CD4-positive, alpha-beta memory T cell (primary cell): ENCODE results near the gene POLR1C. TPM values are rescaled to one million over a fixed set of nuclear protein-coding genes. Genes with fewer than 3 reads are reported as not detected.

Source experiments
- CTCF ChIA-PET: fragments of 350-600 bp; sonication (Branson Sonifier 250); formaldehyde crosslinking; loops from one replicate; lab custom pipeline; 2021; ENCODE audit warnings: inconsistent platforms; ENCODE audit not compliant: partially characterized antibody; lab: Charles Lee
- POLR2A ChIA-PET: fragments of 350-600 bp; sonication (Branson Sonifier 250); formaldehyde crosslinking; loops from one replicate; lab custom pipeline; 2021; ENCODE audit not compliant: partially characterized antibody; lab: Charles Lee
- DNase-seq, 5 donors: peaks; one replicate each; pipeline versions ENCODE4 v3.0.0 to v3.0.0-alpha.2; 2020 to 2022; ENCODE audit warnings: mixed read lengths in 1 of 5
- H3K27ac ChIP-seq: one replicate; pipeline ENCODE4 v1.7.0; 2013; ENCODE audit warnings: low read depth, low read length
- H3K27me3 ChIP-seq: 2 replicates; pipeline ENCODE4 v1.7.0; 2013; ENCODE audit warnings: mild to moderate bottlenecking, low read length, moderate library complexity; ENCODE audit not compliant: insufficient read depth
- H3K36me3 ChIP-seq: 2 replicates; pipeline ENCODE4 v1.7.0; 2013; ENCODE audit warnings: mild to moderate bottlenecking, low read length, moderate library complexity; ENCODE audit not compliant: insufficient read depth
- H3K4me1 ChIP-seq: 2 replicates; pipeline ENCODE4 v1.7.0; 2013; ENCODE audit warnings: mild to moderate bottlenecking, low read length, moderate library complexity; ENCODE audit not compliant: insufficient read depth
- H3K4me3 ChIP-seq, 2 donors: one replicate each; pipeline ENCODE4 v1.7.0; 2013; ENCODE audit warnings: low read length in 2 of 2, mild to moderate bottlenecking in 1 of 2
- H3K9me3 ChIP-seq, 2 donors: one replicate each; pipeline ENCODE4 v1.7.0; 2013; ENCODE audit warnings: low read length in 2 of 2, control low read depth in 1 of 2; ENCODE audit not compliant: control insufficient read depth in 1 of 2
- H3K27ac Mint-ChIP-seq, 7 donors: one replicate each; pipeline ENCODE4 v1.8.0; 2020 to 2021; ENCODE audit warnings: mixed read lengths in 7 of 7, mild to moderate bottlenecking in 6 of 7, inconsistent platforms in 3 of 7, moderate library complexity in 3 of 7
- H3K27me3 Mint-ChIP-seq, 2 donors: one replicate each; pipeline ENCODE4 v1.8.0; 2020 to 2021; ENCODE audit warnings: mixed read lengths in 2 of 2
- H3K36me3 Mint-ChIP-seq, 2 donors: one replicate each; pipeline ENCODE4 v1.8.0; 2020 to 2021; ENCODE audit warnings: mixed read lengths in 2 of 2, inconsistent platforms in 1 of 2, mild to moderate bottlenecking in 1 of 2
- H3K4me1 Mint-ChIP-seq, 4 donors: one replicate each; pipeline ENCODE4 v1.8.0; 2020 to 2021; ENCODE audit warnings: mixed read lengths in 4 of 4, mild to moderate bottlenecking in 1 of 4
- H3K4me3 Mint-ChIP-seq, 8 donors: one replicate each; pipeline ENCODE4 v1.8.0; 2020 to 2021; ENCODE audit warnings: mixed read lengths in 8 of 8, mild to moderate bottlenecking in 7 of 8, moderate library complexity in 6 of 8, inconsistent platforms in 3 of 8
- H3K9me3 Mint-ChIP-seq, 8 donors: one replicate each; pipeline ENCODE4 v1.8.0; 2020 to 2021; ENCODE audit warnings: mixed read lengths in 8 of 8, mild to moderate bottlenecking in 5 of 8, inconsistent platforms in 3 of 8, moderate library complexity in 1 of 8
- intact Hi-C: fragments of 100-400 bp; cut with micrococcal nuclease; formaldehyde crosslinking; loops from one replicate; pipeline ENCODE4 v1.15.1; 2023
- polyA plus RNA-seq, 2 donors: library from polyadenylated mRNA; unstranded; fragments of 300-500 nt; fragmentation: Illumina TruSeq; gene quantifications; one replicate each; pipeline ENCODE4 v1.2.3, GENCODE V29; 2021
- total RNA-seq, 2 experiments: library from RNA; stranded (reverse); gene quantifications; one replicate each; pipeline ENCODE4 v1.2.3, GENCODE V29; 2021

The POLR1C gene
- total and polyA plus RNA-seq, 4 experiments from 2014 or later, result 14.4 to 47.7 (median 32.2) TPM

- H3K9me3 Mint-ChIP-seq, result peaks cover 0 to 2% (median 0%) of the 10 kb centered on the region in 8 donors
- Histone ChIP-seq H3K4me1 (no peaks in the 10 kb centered on the region), H3K27ac (no peak overlapping the region), H3K4me3 (no peak overlapping the region), H3K27me3 (no peaks in the 10 kb centered on the region), H3K9me3 (no peaks in the 10 kb centered on the region), H3K36me3 (no peaks in the 10 kb centered on the region)
- H3K27ac Mint-ChIP-seq, result no peak overlapping the region
- no peaks in the 10 kb centered on the region for H3K36me3 Mint-ChIP-seq
- intact Hi-C loops, result no loop called here
- POLR2A ChIA-PET, result no interaction called here
- CTCF ChIA-PET, result interaction anchor here (0.7 to 1.3 kb wide), 6 partner anchors 8 to 36 kb away, joined by 3 to 5 read pairs (median 3); no protein-coding TSS in a partner anchor
- H3K4me1 Mint-ChIP-seq, result peaks cover 0 to under 1% (median 0%) of the 10 kb centered on the region in 4 donors
- no peak for DNase-seq
- H3K4me3 Mint-ChIP-seq, result no peak overlapping the region
- H3K27me3 Mint-ChIP-seq, result peaks cover 9 to 22% of the 10 kb centered on the region in 2 donors
These were observed 45.5 kb upstream of the POLR1C start for GRCh38 chr6:43471399-43471798.

- no peak overlapping the region for H3K4me3 Mint-ChIP-seq
- no peak overlapping the region for H3K27ac Mint-ChIP-seq
- Histone ChIP-seq H3K27ac (no peak overlapping the region), H3K4me3 (no peak overlapping the region), H3K27me3 (no peaks in the 10 kb centered on the region), H3K4me1 (peaks cover 7% of the 10 kb centered on the region), H3K36me3 (no peaks in the 10 kb centered on the region), H3K9me3 (no peaks in the 10 kb centered on the region)
- no peaks in the 10 kb centered on the region for H3K9me3 Mint-ChIP-seq
- ChIA-PET POLR2A (no interaction called here), CTCF (no interaction called here)
- peaks cover 7 to 14% of the 10 kb centered on the region in 2 donors for H3K27me3 Mint-ChIP-seq
- peaks cover 0 to 6% of the 10 kb centered on the region in 2 donors for H3K36me3 Mint-ChIP-seq
- intact Hi-C loops, result no loop called here
- no peak for DNase-seq
- peaks cover 8 to 11% (median 10%) of the 10 kb centered on the region in 4 donors for H3K4me1 Mint-ChIP-seq
These were observed 44.4 kb upstream of the POLR1C start for GRCh38 chr6:43472515-43472914.

- H3K4me1 Mint-ChIP-seq, result peaks cover 29 to 37% (median 33%) of the 10 kb centered on the region in 4 donors
- no peaks in the 10 kb centered on the region for H3K9me3 Mint-ChIP-seq
- no peak overlapping the region for H3K4me3 ChIP-seq
- peak overlapping the region in 3 of 7 donors; percentile 61 to 73 (median 64) for H3K27ac Mint-ChIP-seq
- CTCF ChIA-PET, result interaction anchor here (1.5 kb wide), 1 partner anchor 32 kb away, joined by 5 read pairs; no protein-coding TSS in a partner anchor
- H3K27ac ChIP-seq, result no peak overlapping the region
- intact Hi-C loops, result no loop called here
- H3K9me3 ChIP-seq, result no peaks in the 10 kb centered on the region
- POLR2A ChIA-PET, result no interaction called here
- no peaks in the 10 kb centered on the region for H3K36me3 ChIP-seq
- no peak for DNase-seq
- H3K36me3 Mint-ChIP-seq, result peaks cover 0 to 13% of the 10 kb centered on the region in 2 donors
- H3K27me3 ChIP-seq, result no peaks in the 10 kb centered on the region
- H3K4me1 ChIP-seq, result peaks cover 27% of the 10 kb centered on the region
- H3K4me3 Mint-ChIP-seq, result no peak overlapping the region
- H3K27me3 Mint-ChIP-seq, result peaks cover 0 to 1% of the 10 kb centered on the region in 2 donors
These were observed 41.4 kb upstream of the POLR1C start for GRCh38 chr6:43475516-43475915.

- no peaks in the 10 kb centered on the region for H3K36me3 ChIP-seq
- POLR2A ChIA-PET, result interaction anchor here (0.6 to 3.5 kb wide), 10 partner anchors 15 to 815 kb away, joined by 3 to 33 read pairs (median 6); partner anchors contain the start of genes ABCC10, DLK2, MRPS18A and ZNF318
- CTCF ChIA-PET, result interaction anchor here (0.7 to 1.8 kb wide), 6 partner anchors 9 to 33 kb away, joined by 3 to 11 read pairs (median 3); partner anchors contain the start of gene LRRC73
These were observed 40.1 kb upstream of the POLR1C start for GRCh38 chr6:43476746-43477145.

GRCh38 chr6:43477235-43478007 is 39.5 kb upstream of the POLR1C start, which contains the start of gene TJAP1:
Gene TJAP1 (plus strand): TSS chr6:43477570. CDS start chr6:43499002, 21,432 bp downstream.
- H3K4me3 Mint-ChIP-seq, result peak within 1 kb of the TSS; percentile 85 to 97 (median 92)
- H3K4me1 Mint-ChIP-seq, result peaks cover 38 to 46% (median 42%) of the 10 kb centered on the region in 4 donors
- peak within 1 kb of the TSS; percentile 97 for H3K27ac ChIP-seq
- no peaks in the 10 kb centered on the region for H3K27me3 ChIP-seq
- peak within 1 kb of the TSS; percentile 89 to 99 (median 97) for H3K27ac Mint-ChIP-seq
- no peaks in the 10 kb centered on the region for H3K9me3 ChIP-seq
- intact Hi-C loops, result loop anchor here (1.0 kb wide), 4 partner anchors 22 to 108 kb away; partner anchors contain the start of genes DLK2, POLR1C and ZNF318
- CTCF ChIA-PET, result interaction anchor here (0.7 to 1.8 kb wide), 10 partner anchors 10 to 169 kb away, joined by 3 to 11 read pairs (median 3); partner anchors contain the start of genes CRIP3 and LRRC73
- H3K9me3 Mint-ChIP-seq, result no peaks in the 10 kb centered on the region
- no peaks in the 10 kb centered on the region for H3K27me3 Mint-ChIP-seq
- POLR2A ChIA-PET, result interaction anchor here (0.6 to 3.5 kb wide), 14 partner anchors 15 to 914 kb away, joined by 3 to 33 read pairs (median 6); partner anchors contain the start of genes ABCC10, DLK2, DNPH1 and MRPS18A
- H3K4me3 ChIP-seq, result peak within 1 kb of the TSS; percentile 45 to 69
- peaks cover 28% of the 10 kb centered on the region for H3K4me1 ChIP-seq
- DNase-seq, result peak; percentile 93 to 96 (median 94)
- H3K36me3 Mint-ChIP-seq, result peaks cover 0 to 13% of the 10 kb centered on the region in 2 donors
- H3K36me3 ChIP-seq, result no peaks in the 10 kb centered on the region

More at GRCh38 chr6:43476746-43477145, 40.1 kb upstream of the POLR1C start:
- DNase-seq, result peak in 2 of 5 donors; percentile 16 to 23
- Histone ChIP-seq H3K27me3 (no peaks in the 10 kb centered on the region), H3K27ac (peak overlapping the region; percentile 97), H3K4me3 (peak overlapping the region; percentile 31 to 69), H3K9me3 (no peaks in the 10 kb centered on the region), H3K4me1 (peaks cover 28% of the 10 kb centered on the region)
- Mint-ChIP-seq H3K9me3 (no peaks in the 10 kb centered on the region), H3K27me3 (no peaks in the 10 kb centered on the region), H3K4me3 (peak overlapping the region; percentile 85 to 97 (median 92)), H3K27ac (peak overlapping the region; percentile 89 to 99 (median 97)), H3K36me3 (peaks cover 0 to 13% of the 10 kb centered on the region in 2 donors), H3K4me1 (peaks cover 33 to 40% (median 36%) of the 10 kb centered on the region in 4 donors)
- intact Hi-C loops, result loop anchor here (1.0 kb wide), 4 partner anchors 21 to 107 kb away; partner anchors contain the start of genes DLK2, POLR1C and ZNF318

- Mint-ChIP-seq H3K4me1 (peaks cover 40 to 49% (median 43%) of the 10 kb centered on the region in 4 donors), H3K36me3 (peaks cover 0 to 13% of the 10 kb centered on the region in 2 donors), H3K27me3 (no peaks in the 10 kb centered on the region), H3K27ac (peak overlapping the region; percentile 89 to 99 (median 97)), H3K9me3 (no peaks in the 10 kb centered on the region), H3K4me3 (peak overlapping the region; percentile 85 to 97 (median 92))
- H3K4me3 ChIP-seq, result peak overlapping the region; percentile 45 to 69
- POLR2A ChIA-PET, result interaction anchor here (0.8 to 3.5 kb wide), 10 partner anchors 14 to 914 kb away, joined by 3 to 33 read pairs (median 6); partner anchors contain the start of genes ABCC10, DLK2, DNPH1 and UBR2
- DNase-seq, result peak in 4 of 5 donors; percentile 10 to 49 (median 16)
- H3K27me3 ChIP-seq, result no peaks in the 10 kb centered on the region
- CTCF ChIA-PET, result interaction anchor here (0.8 to 1.8 kb wide), 6 partner anchors 9 to 169 kb away, joined by 3 to 11 read pairs (median 3); partner anchors contain the start of gene CRIP3
- peak overlapping the region; percentile 97 for H3K27ac ChIP-seq
- no peaks in the 10 kb centered on the region for H3K9me3 ChIP-seq
- peaks cover 28% of the 10 kb centered on the region for H3K4me1 ChIP-seq
- no peaks in the 10 kb centered on the region for H3K36me3 ChIP-seq
- intact Hi-C loops, result no loop called here
These were observed 38.9 kb upstream of the POLR1C start for GRCh38 chr6:43478008-43478372.
